HCT116 (cell line): ENCODE measurements around the gene DTYMK. TPM values are rescaled to one million over a fixed set of nuclear protein-coding genes. Genes with fewer than 3 reads are reported as not detected.

Experiments
- ATAC-seq: fragments of 200-7000 bp; cut with Tn5 transposase; 2 replicates; pipeline ENCODE4 v1.9.1; 2020; ENCODE audit warnings: mild to moderate bottlenecking, moderate library complexity
- BruUV-seq: library from RNA; stranded (reverse); fragments of 400-500 nt; replicated peaks from 2 replicates; lab custom pipeline; 2021; lab: Mats Ljungman, UMichigan
- CTCF ChIA-PET: fragments of 300-600 bp; sonication (Branson Sonifier 250); formaldehyde crosslinking; loops from one replicate; lab custom pipeline; 2021; ENCODE audit warnings: antibody characterized with exemption; lab: Charles Lee
- POLR2A ChIA-PET: fragments of 300-600, 350-600 bp; sonication (Branson Sonifier 250); formaldehyde crosslinking; loops from one replicate; lab custom pipeline; 2021; ENCODE audit warnings: antibody characterized with exemption; lab: Charles Lee
- RAD21 ChIA-PET, 2 experiments: fragments of 300-600 bp; sonication (Branson Sonifier 250); formaldehyde crosslinking; loops; one replicate each; lab custom pipeline; 2023; ENCODE audit warnings: low total read pairs in 2 of 2; ENCODE audit not compliant: uncharacterized antibody in 2 of 2, unreplicated experiment in 2 of 2, low non-redundant PET in 1 of 2; lab: Charles Lee
- DNase-seq: peaks from one replicate; pipeline ENCODE4 v3.0.0-alpha.2; 2010; ENCODE audit warnings: low read depth, low spot score
- H2AFZ ChIP-seq: fragments of 200-600 bp; shearing (Covaris generic), sonication (generic); 2 replicates; pipeline ENCODE4 v1.6.1; 2017; ENCODE audit warnings: low read depth, mixed run types, mixed read lengths, antibody characterized with exemption, low read length; ENCODE audit not compliant: poor library complexity, severe bottlenecking
- H3K27ac ChIP-seq: 2 replicates; pipeline ENCODE4 v1.5.1; 2012; ENCODE audit warnings: low read depth, low read length
- H3K27me3 ChIP-seq: fragments of 200-600 bp; sonication (generic); 2 replicates; pipeline ENCODE4 v1.6.1; 2016; ENCODE audit warnings: mixed run types, low read length, mixed read lengths; ENCODE audit not compliant: insufficient read depth
- H3K36me3 ChIP-seq, 2 experiments: fragments of 200-500 bp in 1 of 2; fragments of 200-600 bp in 1 of 2; sonication (Bioruptor generic) in 1 of 2; sonication (generic) in 1 of 2; 2 replicates each; pipeline versions ENCODE4 v1.5.1 to v1.6.1; 2014 to 2016; ENCODE audit warnings: low read length in 2 of 2, inconsistent platforms in 1 of 2, mixed read lengths in 1 of 2, mixed run types in 1 of 2; ENCODE audit not compliant: insufficient read depth in 2 of 2, control insufficient read depth in 1 of 2
- H3K4me1 ChIP-seq, 2 experiments: fragments of 200-600 bp in 1 of 2; sonication (generic) in 1 of 2; 2 replicates each; pipeline versions ENCODE4 v1.5.1 to v1.6.1; 2012 to 2017; ENCODE audit warnings: low read length in 2 of 2, inconsistent platforms in 1 of 2, mild to moderate bottlenecking in 1 of 2, mixed read lengths in 1 of 2, mixed run types in 1 of 2, moderate library complexity in 1 of 2; ENCODE audit not compliant: insufficient read depth in 2 of 2, control insufficient read depth in 1 of 2
- H3K4me2 ChIP-seq: fragments of 200-600 bp; sonication (generic); 2 replicates; pipeline ENCODE4 v1.6.1; 2017; ENCODE audit warnings: mixed run types, low read length, mixed read lengths
- H3K4me3 ChIP-seq, 2 experiments: fragments of 200-600 bp in 1 of 2; sonication (generic) in 1 of 2; replicated peaks in 1 of 2; 2 replicates each; pipeline ENCODE4 v1.5.1; 2011 to 2016; ENCODE audit warnings: low read length in 2 of 2, control low read depth in 1 of 2, low read depth in 1 of 2, mild to moderate bottlenecking in 1 of 2, mixed read lengths in 1 of 2, mixed run types in 1 of 2
- H3K79me2 ChIP-seq: fragments of 200-600 bp; sonication (generic); 2 replicates; pipeline ENCODE4 v1.6.1; 2017; ENCODE audit warnings: mild to moderate bottlenecking, mixed run types, low read length, moderate library complexity, mixed read lengths; ENCODE audit not compliant: insufficient read depth
- H3K9ac ChIP-seq: fragments of 200-600 bp; sonication (generic); 2 replicates; pipeline ENCODE4 v1.6.1; 2016; ENCODE audit warnings: low read length, mixed read lengths
- H3K9me2 ChIP-seq: fragments of 200-600 bp; sonication (generic), shearing (Covaris generic); 2 replicates; pipeline ENCODE4 v1.6.1; 2017; ENCODE audit warnings: mixed run types, mild to moderate bottlenecking, moderate library complexity; ENCODE audit not compliant: insufficient read depth
- H3K9me3 ChIP-seq, 2 experiments: fragments of 200-500 bp in 1 of 2; fragments of 200-600 bp in 1 of 2; sonication (Bioruptor generic) in 1 of 2; sonication (generic) in 1 of 2; 2 replicates each; pipeline ENCODE4 v1.6.1; 2014 to 2017; ENCODE audit warnings: low read length in 2 of 2, mixed read lengths in 2 of 2, inconsistent platforms in 1 of 2, low read depth in 1 of 2, mild to moderate bottlenecking in 1 of 2, mixed run types in 1 of 2, moderate library complexity in 1 of 2; ENCODE audit not compliant: control insufficient read depth in 1 of 2, insufficient read depth in 1 of 2
- H4K20me1 ChIP-seq: fragments of 200-600 bp; sonication (generic), shearing (Covaris generic); 2 replicates; pipeline ENCODE4 v1.6.1; 2017; ENCODE audit warnings: mixed run types, mild to moderate bottlenecking, moderate library complexity; ENCODE audit not compliant: insufficient read depth
- ATF3 ChIP-seq: IDR thresholded peaks from 2 replicates; pipeline ENCODE4 v1.6.1; 2012
- CBX3 ChIP-seq: IDR thresholded peaks from 2 replicates; pipeline ENCODE4 v1.6.1; 2012; ENCODE audit warnings: low read depth
- CEBPB ChIP-seq: IDR thresholded peaks from 2 replicates; pipeline ENCODE4 v1.6.1; 2012; ENCODE audit warnings: low read depth
- EGR1 ChIP-seq: IDR thresholded peaks from 2 replicates; pipeline ENCODE4 v1.6.1; 2012; ENCODE audit warnings: low read depth
- EZH2 ChIP-seq: fragments of 200-600 bp; sonication (generic); IDR thresholded peaks from 2 replicates; pipeline ENCODE4 v1.6.1; 2017; ENCODE audit warnings: antibody characterized with exemption, mixed run types
- MAX ChIP-seq: IDR thresholded peaks from 2 replicates; pipeline ENCODE4 v1.6.1; 2012
- POLR2A ChIP-seq: IDR thresholded peaks from 2 replicates; pipeline ENCODE4 v1.7.0; 2011; ENCODE audit warnings: borderline replicate concordance; ENCODE audit not compliant: insufficient read depth, insufficient read length; ENCODE audit errors: extremely low read depth
- POLR2AphosphoS5 ChIP-seq: IDR thresholded peaks from 2 replicates; pipeline ENCODE4 v1.6.1; 2011; ENCODE audit warnings: mild to moderate bottlenecking, low read depth, low read length, moderate library complexity
- SIN3A ChIP-seq: IDR thresholded peaks from 2 replicates; pipeline ENCODE4 v1.6.1; 2012; ENCODE audit warnings: low read depth
- SP1 ChIP-seq: IDR thresholded peaks from 2 replicates; pipeline ENCODE4 v1.6.1; 2012; ENCODE audit warnings: low read depth
- TCF7L2 ChIP-seq: IDR thresholded peaks from 2 replicates; pipeline ENCODE4 v1.7.0; 2011; ENCODE audit warnings: borderline replicate concordance, inconsistent platforms; ENCODE audit not compliant: insufficient read depth, insufficient read length; ENCODE audit errors: extremely low read depth
- ZBTB33 ChIP-seq: IDR thresholded peaks from 2 replicates; pipeline ENCODE4 v1.6.1; 2011; ENCODE audit warnings: mild to moderate bottlenecking, low read length, moderate library complexity; ENCODE audit not compliant: insufficient replicate concordance; ENCODE audit errors: extremely low read depth
- ZNF274 ChIP-seq: fragments of 200-500 bp; sonication (Bioruptor generic); IDR thresholded peaks from 2 replicates; pipeline ENCODE4 v1.6.1; 2014; ENCODE audit warnings: mild to moderate bottlenecking, low read depth, low read length, inconsistent platforms
- intact Hi-C: fragments of 100-400 bp; cut with micrococcal nuclease; formaldehyde crosslinking; loops from 2 replicates; pipeline ENCODE4 v1.10.0; 2022
- total RNA-seq: library from RNA; stranded (reverse); gene quantifications from one replicate; pipeline ENCODE4 v1.2.1, GENCODE V29; 2021; ENCODE audit not compliant: unreplicated experiment
- TF ChIP-seq, protein P1 (sequence below): IDR thresholded peaks from 2 replicates; pipeline ENCODE4 v1.6.1; 2012; ENCODE audit warnings: low read depth

Gene DTYMK
- total RNA-seq, 1 experiment from 2014 or later = 83.3 TPM

DNA sequence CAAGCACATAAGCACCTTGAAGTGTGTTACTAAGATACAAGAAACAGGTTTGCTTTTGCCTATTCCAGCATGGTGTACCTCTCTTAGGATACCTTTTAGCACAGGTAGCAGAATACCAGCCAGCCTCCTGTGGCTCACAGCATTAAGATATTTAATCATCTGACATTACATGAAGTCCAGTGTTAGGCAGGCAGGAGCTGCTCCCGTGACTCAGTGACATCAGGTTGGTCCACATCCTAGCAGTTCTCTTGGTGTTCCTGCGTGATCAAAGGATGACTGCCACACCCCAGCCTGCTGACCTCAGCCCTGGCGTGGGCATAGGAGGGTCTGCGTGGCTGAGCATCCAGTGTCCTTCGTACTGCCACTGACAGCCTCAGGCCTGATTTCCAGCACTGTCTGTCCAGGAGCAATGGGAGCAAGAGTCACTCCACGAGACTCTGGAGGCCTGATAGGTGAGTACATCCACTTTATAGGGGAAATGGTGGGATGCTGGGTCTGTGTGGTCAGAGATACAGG, 3.6 kb upstream of the DTYMK start:
- POLR2A ChIA-PET = no interaction called here
- H3K4me3 ChIP-seq = no peak overlapping the region
- no peak for TF ChIP-seq CBX3
- TF ChIP-seq CEBPB = no peak
- no peak for TF ChIP-seq SIN3A
- TF ChIP-seq, protein P1, sequence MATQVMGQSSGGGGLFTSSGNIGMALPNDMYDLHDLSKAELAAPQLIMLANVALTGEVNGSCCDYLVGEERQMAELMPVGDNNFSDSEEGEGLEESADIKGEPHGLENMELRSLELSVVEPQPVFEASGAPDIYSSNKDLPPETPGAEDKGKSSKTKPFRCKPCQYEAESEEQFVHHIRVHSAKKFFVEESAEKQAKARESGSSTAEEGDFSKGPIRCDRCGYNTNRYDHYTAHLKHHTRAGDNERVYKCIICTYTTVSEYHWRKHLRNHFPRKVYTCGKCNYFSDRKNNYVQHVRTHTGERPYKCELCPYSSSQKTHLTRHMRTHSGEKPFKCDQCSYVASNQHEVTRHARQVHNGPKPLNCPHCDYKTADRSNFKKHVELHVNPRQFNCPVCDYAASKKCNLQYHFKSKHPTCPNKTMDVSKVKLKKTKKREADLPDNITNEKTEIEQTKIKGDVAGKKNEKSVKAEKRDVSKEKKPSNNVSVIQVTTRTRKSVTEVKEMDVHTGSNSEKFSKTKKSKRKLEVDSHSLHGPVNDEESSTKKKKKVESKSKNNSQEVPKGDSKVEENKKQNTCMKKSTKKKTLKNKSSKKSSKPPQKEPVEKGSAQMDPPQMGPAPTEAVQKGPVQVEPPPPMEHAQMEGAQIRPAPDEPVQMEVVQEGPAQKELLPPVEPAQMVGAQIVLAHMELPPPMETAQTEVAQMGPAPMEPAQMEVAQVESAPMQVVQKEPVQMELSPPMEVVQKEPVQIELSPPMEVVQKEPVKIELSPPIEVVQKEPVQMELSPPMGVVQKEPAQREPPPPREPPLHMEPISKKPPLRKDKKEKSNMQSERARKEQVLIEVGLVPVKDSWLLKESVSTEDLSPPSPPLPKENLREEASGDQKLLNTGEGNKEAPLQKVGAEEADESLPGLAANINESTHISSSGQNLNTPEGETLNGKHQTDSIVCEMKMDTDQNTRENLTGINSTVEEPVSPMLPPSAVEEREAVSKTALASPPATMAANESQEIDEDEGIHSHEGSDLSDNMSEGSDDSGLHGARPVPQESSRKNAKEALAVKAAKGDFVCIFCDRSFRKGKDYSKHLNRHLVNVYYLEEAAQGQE = no peak
- no peak for TF ChIP-seq EZH2
- TF ChIP-seq TCF7L2 = no peak
- TF ChIP-seq EGR1 = no peak
- TF ChIP-seq ZBTB33 = no peak
- TF ChIP-seq ZNF274 = no peak
- no peak for TF ChIP-seq SP1
- TF ChIP-seq ATF3 = no peak
- TF ChIP-seq POLR2AphosphoS5 = no peak
- no peak for TF ChIP-seq POLR2A
- TF ChIP-seq MAX = no peak
- TF ChIP-seq, all 23 proteins: peak for 0
- ATAC-seq (no peak), DNase-seq (no peak)
- ChIA-PET RAD21 (no interaction called here), CTCF (no interaction called here)
- H3K36me3 ChIP-seq = peaks cover 3 to 16% of the 10 kb centered on the region in 2 experiments; a peak in 3 of 4 replicates
- no peaks in the 10 kb centered on the region for H3K27me3 ChIP-seq
- intact Hi-C loops = no loop called here
- no peaks in the 10 kb centered on the region for H3K9me3 ChIP-seq
- no peak overlapping the region for H2AFZ ChIP-seq
- H3K9ac ChIP-seq = no peak overlapping the region
- H3K27ac ChIP-seq = no peak overlapping the region
- H3K9me2 ChIP-seq = no peaks in the 10 kb centered on the region
- H4K20me1 ChIP-seq = no peaks in the 10 kb centered on the region
- peaks cover 8 to 23% of the 10 kb centered on the region in 2 experiments for H3K4me1 ChIP-seq
- no TSS peak for BruUV-seq
- peaks cover 47% of the 10 kb centered on the region for H3K79me2 ChIP-seq
- H3K4me2 ChIP-seq = no peak overlapping the region
